Upper lobe of right lung (tissue), 1 donor: ENCODE measurements around the gene LLGL2. TPM values are rescaled to one million over a fixed set of nuclear protein-coding genes. Genes with fewer than 3 reads are reported as not detected.

Experiments
- ATAC-seq: fragments of 200-7000 bp; cut with Tn5 transposase; one replicate; pipeline ENCODE4 v1.9.1; 2020; ENCODE audit warnings: mild to moderate bottlenecking, moderate library complexity
- DNase-seq: peaks from one replicate; pipeline ENCODE4 v3.0.0-alpha.2; 2020
- H3K27ac ChIP-seq: fragments of 200-600 bp; one replicate; pipeline ENCODE4 v1.8.0; 2022
- H3K27me3 ChIP-seq: fragments of 200-600 bp; one replicate; pipeline ENCODE4 v1.8.0; 2022; ENCODE audit warnings: mild to moderate bottlenecking
- H3K36me3 ChIP-seq: fragments of 200-600 bp; one replicate; pipeline ENCODE4 v1.8.0; 2022
- H3K4me1 ChIP-seq: fragments of 200-600 bp; one replicate; pipeline ENCODE4 v1.8.0; 2022
- H3K4me3 ChIP-seq: fragments of 200-600 bp; one replicate; pipeline ENCODE4 v1.8.0; 2022; ENCODE audit warnings: mild to moderate bottlenecking
- H3K9me3 ChIP-seq: fragments of 200-600 bp; one replicate; pipeline ENCODE4 v1.8.0; 2022
- CTCF ChIP-seq: fragments of 200-600 bp; IDR thresholded peaks from one replicate; pipeline ENCODE4 v1.8.0; 2022; ENCODE audit warnings: antibody characterized with exemption
- intact Hi-C: fragments of 100-400 bp; cut with DNase I; formaldehyde crosslinking; loops from one replicate; pipeline ENCODE4 v1.11.0; 2022
- total RNA-seq: library from RNA; stranded (reverse); fragmentation: NEBNext Ultra II Directional; extraction: Animal tissue kit (Norgen Biotek cat#: 25700); gene quantifications from one replicate; pipeline ENCODE4 v1.2.1, GENCODE V29; 2021
- donor health status: DM: no; HTN: yes; CAD: no; lungs with severe emphysema.

LLGL2 gene
- total RNA-seq, 1 donor from 2014 or later: 133 TPM

GRCh38 chr17:75511270-75511609 lies 14.3 kb upstream of the LLGL2 start:
- peaks cover 10% of the 10 kb centered on the region for H3K36me3 ChIP-seq
- H3K27ac ChIP-seq: peak overlapping the region; percentile 67
- no peak for TF ChIP-seq CTCF
- intact Hi-C loops: loop anchor here (10.0 kb wide), 1 partner anchor 86 kb away; no protein-coding TSS in a partner anchor
- peaks cover 31% of the 10 kb centered on the region for H3K4me1 ChIP-seq
- peak overlapping the region; percentile 87 for H3K4me3 ChIP-seq
- DNase-seq (no peak), ATAC-seq (no peak)
- no peaks in the 10 kb centered on the region for H3K27me3 ChIP-seq
- no peaks in the 10 kb centered on the region for H3K9me3 ChIP-seq

- DNase-seq (peak; percentile 85), ATAC-seq (peak; percentile 5)
- intact Hi-C loops: loop anchor here (10.0 kb wide), 1 partner anchor 87 kb away; no protein-coding TSS in a partner anchor
- Histone ChIP-seq H3K36me3 (peaks cover 5% of the 10 kb centered on the region), H3K27ac (peak overlapping the region; percentile 67), H3K4me1 (peaks cover 31% of the 10 kb centered on the region), H3K27me3 (no peaks in the 10 kb centered on the region), H3K9me3 (no peaks in the 10 kb centered on the region), H3K4me3 (peak overlapping the region; percentile 87)
- no peak for TF ChIP-seq CTCF
These were observed 13.6 kb upstream of the LLGL2 start for GRCh38 chr17:75511610-75512575.

DNA sequence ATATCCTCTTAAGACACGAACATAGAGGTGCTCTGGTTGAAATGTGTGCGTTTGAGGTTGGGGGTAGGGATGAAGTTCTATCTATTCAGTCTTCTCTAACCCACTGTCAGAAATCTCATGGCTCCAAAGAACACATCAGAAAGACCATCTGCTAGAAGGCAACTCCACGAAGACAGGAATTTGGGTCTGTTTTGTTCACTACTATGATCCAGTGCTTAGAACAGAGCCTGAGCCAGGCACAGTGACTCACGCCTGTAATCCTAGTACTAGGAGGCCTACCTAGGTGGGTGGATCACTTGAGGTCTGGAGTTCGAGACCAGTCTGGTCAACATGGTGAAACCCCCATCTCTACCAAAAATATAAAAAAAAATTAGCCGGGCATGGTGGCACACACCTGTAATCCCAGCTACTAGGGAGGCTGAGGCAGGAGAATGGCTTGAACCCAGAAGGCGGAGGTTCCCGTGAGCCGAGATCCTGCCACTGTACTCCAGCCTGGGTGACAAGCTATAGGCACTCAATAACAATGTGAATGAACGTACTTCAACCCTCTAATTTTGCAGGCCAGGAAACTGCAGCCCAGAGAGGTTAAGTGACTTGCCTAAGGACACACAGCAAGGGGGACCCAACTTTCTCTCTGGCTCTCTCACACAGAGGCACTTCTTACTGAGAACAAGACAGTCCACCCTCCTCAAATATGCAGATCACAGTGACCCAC lies 12.4 kb upstream of the LLGL2 start:
- no peaks in the 10 kb centered on the region for H3K9me3 ChIP-seq
- H3K36me3 ChIP-seq: no peaks in the 10 kb centered on the region
- intact Hi-C loops: loop anchor here (10.0 kb wide), 1 partner anchor 88 kb away; no protein-coding TSS in a partner anchor
- H3K27me3 ChIP-seq: no peaks in the 10 kb centered on the region
- peak overlapping the region; percentile 73 for H3K27ac ChIP-seq
- peak overlapping the region; percentile 87 for H3K4me3 ChIP-seq
- no peak for TF ChIP-seq CTCF
- no peak for ATAC-seq
- H3K4me1 ChIP-seq: peaks cover 40% of the 10 kb centered on the region
- no peak for DNase-seq

- H3K36me3 ChIP-seq: no peaks in the 10 kb centered on the region
- H3K9me3 ChIP-seq: no peaks in the 10 kb centered on the region
- peak overlapping the region; percentile 87 for H3K4me3 ChIP-seq
- H3K27ac ChIP-seq: peak overlapping the region; percentile 73
- intact Hi-C loops: loop anchor here (10.0 kb wide), 1 partner anchor 89 kb away; no protein-coding TSS in a partner anchor
- peak; percentile 60 for DNase-seq
- H3K27me3 ChIP-seq: no peaks in the 10 kb centered on the region
- peaks cover 41% of the 10 kb centered on the region for H3K4me1 ChIP-seq
- no peak for ATAC-seq
- no peak for TF ChIP-seq CTCF
These were observed 11.9 kb upstream of the LLGL2 start for GRCh38 chr17:75513641-75514000.

- ATAC-seq: no peak
- H3K9me3 ChIP-seq: no peaks in the 10 kb centered on the region
- no peaks in the 10 kb centered on the region for H3K27me3 ChIP-seq
- intact Hi-C loops: loop anchor here (10.0 kb wide), 1 partner anchor 90 kb away; no protein-coding TSS in a partner anchor
- H3K27ac ChIP-seq: peak overlapping the region; percentile 73
- no peak for TF ChIP-seq CTCF
- H3K4me1 ChIP-seq: peaks cover 35% of the 10 kb centered on the region
- DNase-seq: peak; percentile 70
- H3K4me3 ChIP-seq: peak overlapping the region; percentile 87
- peaks cover 3% of the 10 kb centered on the region for H3K36me3 ChIP-seq
These were observed 11.1 kb upstream of the LLGL2 start for GRCh38 chr17:75514299-75514918.
